Measurements from ENCODE around the gene MROH9.

The MROH9 gene

GRCh38 chr1:171082606-171083005, 147.3 kb downstream of the MROH9 start:
- no peak for DNase-seq

- DNase-seq, result no peak
Measured at GRCh38 chr1:171083222-171083621, 147.9 kb downstream of the MROH9 start.

- no peak for DNase-seq
Measured at GRCh38 chr1:171084091-171084490, 148.8 kb downstream of the MROH9 start.

- no peak for DNase-seq
Measured at GRCh38 chr1:171084870-171085269, 149.5 kb downstream of the MROH9 start.

- DNase-seq, result no peak
Measured at GRCh38 chr1:171087896-171088295, 152.6 kb downstream of the MROH9 start.

GRCh38 chr1:171090604-171091003, 155.3 kb downstream of the MROH9 start, which contains the start of gene FMO3:
FMO3 (plus strand) TSS chr1:171090905; CDS start chr1:171092659, 1,754 bp downstream.
- no peak for DNase-seq

GRCh38 chr1:171103862-171104261, 168.5 kb downstream of the MROH9 start:
- DNase-seq, result no peak

- no peak for DNase-seq
Measured at GRCh38 chr1:171107262-171107940, 172.1 kb downstream of the MROH9 start.

- no peak for DNase-seq
Measured at GRCh38 chr1:171107969-171108368, 172.6 kb downstream of the MROH9 start.

- DNase-seq, result no peak
Measured at GRCh38 chr1:171109966-171110365, 174.6 kb downstream of the MROH9 start.

GRCh38 chr1:171110621-171111326, 175.4 kb downstream of the MROH9 start:
- no peak for DNase-seq

GRCh38 chr1:171112119-171112518, 176.8 kb downstream of the MROH9 start:
- no peak for DNase-seq

- no peak for DNase-seq
Measured at GRCh38 chr1:171113382-171113781, 178.0 kb downstream of the MROH9 start.
